Mesothelial cell of epicardium (in vitro differentiated cells): Measurements from ENCODE around the gene FBXO9. TPM values are rescaled to one million over a fixed set of nuclear protein-coding genes. Genes with fewer than 3 reads are reported as not detected.

Experiments used
- DNase-seq, 2 experiments: peaks; one replicate each; pipeline ENCODE4 v3.0.0; 2021; ENCODE audit warnings: low spot score in 2 of 2; ENCODE audit not compliant: unreplicated experiment in 2 of 2
- H3K27ac Mint-ChIP-seq: 2 replicates; pipeline ENCODE4 v1.8.0; 2021; ENCODE audit warnings: mixed read lengths
- H3K27me3 Mint-ChIP-seq: 2 replicates; pipeline ENCODE4 v1.8.0; 2021; ENCODE audit warnings: low read depth, mixed read lengths
- H3K36me3 Mint-ChIP-seq: 2 replicates; pipeline ENCODE4 v1.8.0; 2021; ENCODE audit warnings: mixed read lengths
- H3K4me1 Mint-ChIP-seq: 2 replicates; pipeline ENCODE4 v1.8.0; 2021; ENCODE audit warnings: mixed read lengths
- H3K4me3 Mint-ChIP-seq: 2 replicates; pipeline ENCODE4 v1.8.0; 2021; ENCODE audit warnings: mild to moderate bottlenecking, moderate library complexity, mixed read lengths
- H3K9me3 Mint-ChIP-seq: 2 replicates; pipeline ENCODE4 v1.8.0; 2021; ENCODE audit warnings: mixed read lengths
- CTCF ChIP-seq: fragments of 200-600 bp; sonication (generic); IDR thresholded peaks from one replicate; pipeline ENCODE4 v1.5.0; 2021; ENCODE audit warnings: antibody characterized with exemption; ENCODE audit not compliant: unreplicated experiment
- total RNA-seq: library from RNA; stranded (reverse); gene quantifications from 3 replicates; pipeline ENCODE4 v1.2.1, GENCODE V29; 2021

Gene FBXO9
- total RNA-seq, 1 donor from 2014 or later, result 74.8 TPM

- Mint-ChIP-seq H3K27me3 (no peaks in the 10 kb centered on the region), H3K27ac (peak overlapping the region; percentile 80), H3K9me3 (peaks cover 2% of the 10 kb centered on the region), H3K4me3 (no peak overlapping the region), H3K36me3 (no peaks in the 10 kb centered on the region), H3K4me1 (peaks cover 15% of the 10 kb centered on the region)
- TF ChIP-seq CTCF, result no peak
- no peak for DNase-seq
These were observed 79.6 kb downstream of the FBXO9 start for GRCh38 chr6:53144802-53145201.

DNA sequence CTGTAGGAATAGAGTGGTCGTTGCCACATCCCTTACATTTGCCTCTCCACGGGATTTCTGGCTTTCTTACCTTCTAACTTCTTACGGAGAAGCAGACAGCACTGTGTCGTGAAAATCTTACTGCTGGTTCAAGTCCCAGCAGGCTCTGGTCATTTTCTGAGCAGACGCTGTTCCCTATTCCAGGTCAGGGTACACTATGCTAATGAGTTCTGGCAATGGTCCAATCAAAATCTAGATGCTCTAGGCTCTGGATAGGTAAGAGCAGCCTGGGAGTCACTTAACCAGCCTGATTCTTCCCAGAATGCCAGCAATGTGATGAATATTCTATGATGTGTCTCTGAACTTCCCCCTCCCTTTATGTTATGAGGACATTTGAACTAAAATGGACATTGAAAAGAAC, 83.5 kb downstream of the FBXO9 start, which contains the start of gene GCM1:
Gene GCM1 (minus strand): TSS at position 158 of the 400 bp plus-strand sequence. CDS start 3,209 bp downstream, outside the sequence.
- Mint-ChIP-seq H3K27me3 (no peaks in the 10 kb centered on the region), H3K36me3 (no peaks in the 10 kb centered on the region), H3K27ac (no peak within 1 kb of the TSS), H3K4me3 (no peak within 1 kb of the TSS), H3K9me3 (peaks cover 2% of the 10 kb centered on the region), H3K4me1 (peaks cover 13% of the 10 kb centered on the region)
- no peak for TF ChIP-seq CTCF
- DNase-seq, result no peak

Other genes starting within 250 kb of the FBXO9 start
- gene GSTA5, start 224.6 kb upstream of the FBXO9 start, total RNA-seq, result not detected in 3 replicates
- gene GSTA3, start 155.7 kb upstream of the FBXO9 start, total RNA-seq, result not detected in 3 replicates
- 66.2 to 69.5 TPM (median 68.8 TPM) in 3 replicates for gene GSTA4, start 70.1 kb upstream of the FBXO9 start, total RNA-seq
- gene CILK1, start 3.6 kb upstream of the FBXO9 start, total RNA-seq, result 14.0 to 15.0 TPM (median 14.2 TPM) in 3 replicates
- not detected in 3 replicates for gene GCM1, start 83.4 kb downstream of the FBXO9 start, total RNA-seq